GM20431 (cell line): Measurements from ENCODE around the gene TRAF5.
"Not testable (repeated sequence)": the region's sequence is repeated elsewhere in the genome, so short reads cannot be mapped to it uniquely, and the experiment has no call there.

Experiments used
- in situ Hi-C: fragments of 300-500 bp; cut with MseI, MboI; formaldehyde crosslinking; loops from one replicate; pipeline ENCODE4 v1.15.0; 2020; ENCODE audit warnings: low sequenced_read_pairs; ENCODE audit not compliant: unreplicated experiment

The TRAF5 gene

GRCh38 chr1:211341999-211342398 lies 15.4 kb downstream of the TRAF5 start:
- in situ Hi-C loops = no loop called here

GRCh38 chr1:211343607-211344006 lies 17.0 kb downstream of the TRAF5 start:
- in situ Hi-C loops = no loop called here

- in situ Hi-C loops = no loop called here
These were observed 17.6 kb downstream of the TRAF5 start for GRCh38 chr1:211344152-211344618.

- in situ Hi-C loops = no loop called here
These were observed 19.1 kb downstream of the TRAF5 start for GRCh38 chr1:211345719-211346118.

- in situ Hi-C loops = no loop called here
These were observed 20.6 kb downstream of the TRAF5 start for GRCh38 chr1:211347077-211347844.

GRCh38 chr1:211348547-211348946 lies 21.9 kb downstream of the TRAF5 start:
- in situ Hi-C loops = no loop called here

- in situ Hi-C loops = no loop called here
These were observed 23.1 kb downstream of the TRAF5 start for GRCh38 chr1:211349741-211350140.

- in situ Hi-C loops = not testable (repeated sequence)
These were observed 25.4 kb downstream of the TRAF5 start for GRCh38 chr1:211352055-211352454.

GRCh38 chr1:211352465-211352864 lies 25.8 kb downstream of the TRAF5 start:
- in situ Hi-C loops = no loop called here

- in situ Hi-C loops = no loop called here
These were observed 26.4 kb downstream of the TRAF5 start for GRCh38 chr1:211352985-211353515.

GRCh38 chr1:211353562-211354212 lies 27.1 kb downstream of the TRAF5 start:
- in situ Hi-C loops = no loop called here

- in situ Hi-C loops = no loop called here
These were observed 29.2 kb downstream of the TRAF5 start for GRCh38 chr1:211355873-211356272.

GRCh38 chr1:211356723-211357407 lies 30.2 kb downstream of the TRAF5 start:
- in situ Hi-C loops = no loop called here

GRCh38 chr1:211358685-211359084 lies 32.1 kb downstream of the TRAF5 start:
- in situ Hi-C loops = no loop called here

GRCh38 chr1:211359876-211360275 lies 33.2 kb downstream of the TRAF5 start:
- in situ Hi-C loops = no loop called here

- in situ Hi-C loops = no loop called here
These were observed 34.6 kb downstream of the TRAF5 start for GRCh38 chr1:211361202-211361601.

- in situ Hi-C loops = no loop called here
These were observed 43.0 kb downstream of the TRAF5 start for GRCh38 chr1:211369640-211370039.

- in situ Hi-C loops = no loop called here
These were observed 44.0 kb downstream of the TRAF5 start for GRCh38 chr1:211370669-211371068.

GRCh38 chr1:211371406-211372105 lies 44.9 kb downstream of the TRAF5 start:
- in situ Hi-C loops = no loop called here

GRCh38 chr1:211372463-211372862 lies 45.8 kb downstream of the TRAF5 start:
- in situ Hi-C loops = no loop called here
